ENCODE results near the gene KNOP1.
"Not testable (repeated sequence)": the region's sequence is repeated elsewhere in the genome, so short reads cannot be mapped to it uniquely, and the experiment has no call there.

Gene KNOP1

DNA sequence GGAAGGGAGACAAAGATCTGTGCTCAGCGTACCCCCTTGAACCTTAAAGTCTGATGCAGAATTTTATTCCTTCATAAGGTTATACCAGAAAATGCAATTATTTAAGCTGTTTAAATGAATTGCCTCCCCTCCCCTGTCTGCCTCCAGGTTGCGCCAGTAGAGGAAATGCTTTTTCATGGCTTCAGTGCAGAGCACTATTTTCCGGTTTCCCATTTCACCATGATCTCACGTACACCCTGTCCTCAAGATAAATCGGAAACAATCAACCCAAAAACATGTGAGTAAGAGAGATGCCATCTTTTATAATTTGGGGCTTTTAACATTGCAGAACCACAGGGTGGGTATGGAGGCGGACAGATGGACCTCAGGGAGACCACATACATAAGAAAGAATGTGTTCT lies 15.5 kb upstream of the KNOP1 start:
- no peak overlapping the region for H3K27ac ChIP-seq
- no peak for DNase-seq (ENCODE audit: low spot score)
- TF ChIP-seq, protein P1, sequence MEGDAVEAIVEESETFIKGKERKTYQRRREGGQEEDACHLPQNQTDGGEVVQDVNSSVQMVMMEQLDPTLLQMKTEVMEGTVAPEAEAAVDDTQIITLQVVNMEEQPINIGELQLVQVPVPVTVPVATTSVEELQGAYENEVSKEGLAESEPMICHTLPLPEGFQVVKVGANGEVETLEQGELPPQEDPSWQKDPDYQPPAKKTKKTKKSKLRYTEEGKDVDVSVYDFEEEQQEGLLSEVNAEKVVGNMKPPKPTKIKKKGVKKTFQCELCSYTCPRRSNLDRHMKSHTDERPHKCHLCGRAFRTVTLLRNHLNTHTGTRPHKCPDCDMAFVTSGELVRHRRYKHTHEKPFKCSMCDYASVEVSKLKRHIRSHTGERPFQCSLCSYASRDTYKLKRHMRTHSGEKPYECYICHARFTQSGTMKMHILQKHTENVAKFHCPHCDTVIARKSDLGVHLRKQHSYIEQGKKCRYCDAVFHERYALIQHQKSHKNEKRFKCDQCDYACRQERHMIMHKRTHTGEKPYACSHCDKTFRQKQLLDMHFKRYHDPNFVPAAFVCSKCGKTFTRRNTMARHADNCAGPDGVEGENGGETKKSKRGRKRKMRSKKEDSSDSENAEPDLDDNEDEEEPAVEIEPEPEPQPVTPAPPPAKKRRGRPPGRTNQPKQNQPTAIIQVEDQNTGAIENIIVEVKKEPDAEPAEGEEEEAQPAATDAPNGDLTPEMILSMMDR (conservative IDR thresholded peaks at IDR 0.05; ENCODE audit: low read depth): no peak
- ChIA-PET POLR2A (ENCODE audit: low non-redundant PET) (no interaction called here), CTCF (no interaction called here)

DNA sequence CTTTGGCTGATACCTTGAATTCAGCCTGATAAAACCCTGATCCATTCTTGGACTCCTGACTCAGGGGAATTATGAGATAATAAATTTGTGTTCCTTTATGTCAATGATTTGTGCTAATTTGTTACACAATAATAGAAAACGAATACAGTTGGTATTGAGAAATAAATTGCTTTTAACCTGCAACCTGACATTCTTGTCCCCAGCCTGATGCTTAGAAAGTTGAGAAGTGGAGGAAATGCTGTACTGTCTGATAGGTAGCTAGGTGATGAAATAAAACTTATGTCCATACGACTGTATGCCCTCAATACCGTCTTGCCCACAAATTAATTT lies 10.6 kb upstream of the KNOP1 start:
- TF ChIP-seq, protein P1 (conservative IDR thresholded peaks at IDR 0.05; ENCODE audit: low read depth): no peak
- H3K27ac ChIP-seq: no peak overlapping the region
- ChIA-PET CTCF (no interaction called here), POLR2A (ENCODE audit: low non-redundant PET) (interaction anchor here (0.6 kb wide), 1 partner anchor 11 kb away, joined by 3 read pairs; no protein-coding TSS in a partner anchor)
- DNase-seq (ENCODE audit: low spot score): no peak

DNA sequence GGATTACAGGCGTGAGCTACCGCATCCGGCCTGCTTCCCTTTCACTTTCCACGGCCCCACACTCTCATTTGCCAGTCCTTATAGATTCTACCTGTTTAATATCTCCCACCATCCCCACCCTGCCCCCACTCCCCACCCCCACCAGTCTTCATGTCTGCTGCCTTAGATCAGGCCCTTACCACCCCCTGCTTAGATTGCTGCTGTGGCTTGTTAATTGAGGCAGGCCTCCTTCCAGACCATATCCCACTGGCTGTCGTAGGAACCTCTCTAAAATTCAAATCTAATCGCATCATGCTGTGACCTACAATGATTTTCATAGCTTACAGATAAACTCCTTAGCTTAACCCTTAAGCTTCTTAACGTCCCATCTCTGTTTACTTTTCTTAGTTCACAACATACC lies 5.0 kb upstream of the KNOP1 start:
- no peak for DNase-seq (ENCODE audit: low spot score)
- POLR2A ChIA-PET (ENCODE audit: low non-redundant PET): no interaction called here
- CTCF ChIA-PET: no interaction called here
- TF ChIP-seq, protein P1 (conservative IDR thresholded peaks at IDR 0.05; ENCODE audit: low read depth): no peak
- no peak overlapping the region for H3K27ac ChIP-seq

DNA sequence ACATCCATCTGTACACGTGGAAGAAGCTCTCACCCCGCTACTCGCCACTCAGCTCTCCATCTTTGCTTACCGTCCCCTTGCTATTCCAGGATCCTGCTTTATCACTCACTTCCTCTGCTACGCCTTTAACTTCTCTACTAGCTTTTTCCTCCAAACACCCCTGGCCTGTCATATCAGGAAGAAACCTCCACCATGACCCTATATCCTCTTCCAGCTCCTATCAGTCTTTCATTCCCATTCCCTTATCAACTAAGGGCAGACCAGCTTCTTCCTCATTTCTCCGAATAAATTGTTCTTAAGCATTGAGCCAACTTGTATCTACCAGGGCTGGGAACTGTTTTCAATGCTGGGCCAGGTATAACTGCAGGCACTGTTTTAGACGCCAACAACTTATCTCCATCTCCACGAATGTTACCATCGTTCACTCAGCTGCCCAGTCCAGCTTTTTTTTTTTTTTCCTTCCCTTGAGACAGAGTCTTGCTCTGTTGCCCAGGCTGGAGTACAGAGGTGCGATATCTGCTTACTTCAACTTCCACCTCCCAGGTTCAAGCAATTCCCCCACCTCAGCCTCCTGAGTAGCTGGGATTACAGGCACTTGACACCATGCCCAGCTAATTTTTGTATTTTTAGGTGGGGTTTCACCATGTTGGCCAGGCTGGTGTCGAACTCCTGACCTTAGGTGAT lies 4.4 kb upstream of the KNOP1 start:
- H3K27ac ChIP-seq: no peak overlapping the region
- ChIA-PET CTCF (no interaction called here), POLR2A (ENCODE audit: low non-redundant PET) (no interaction called here)
- no peak for DNase-seq (ENCODE audit: low spot score)
- TF ChIP-seq, protein P1 (conservative IDR thresholded peaks at IDR 0.05; ENCODE audit: low read depth): no peak

DNA sequence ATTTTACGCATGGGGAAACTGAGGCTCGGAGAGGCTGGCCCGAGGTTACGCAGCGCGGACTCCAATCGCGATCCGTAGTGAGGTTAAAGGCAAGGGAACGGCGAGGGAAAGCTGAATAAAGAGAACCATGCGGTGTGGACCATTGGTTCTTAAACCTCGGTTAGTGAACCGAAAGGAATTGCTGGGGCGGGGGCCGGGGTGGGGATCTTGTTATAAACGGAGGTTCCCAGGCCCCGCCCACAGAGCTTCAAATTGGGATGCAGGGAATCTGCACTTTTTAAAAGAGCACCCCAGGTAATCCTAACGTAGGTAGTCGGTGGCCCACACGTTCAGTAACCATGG lies 568 bp upstream of the KNOP1 start:
- peak; percentile 30 for DNase-seq (ENCODE audit: low spot score)
- ChIA-PET CTCF (no interaction called here), POLR2A (ENCODE audit: low non-redundant PET) (no interaction called here)
- H3K27ac ChIP-seq: peak overlapping the region; percentile 91
- TF ChIP-seq, protein P1 (conservative IDR thresholded peaks at IDR 0.05; ENCODE audit: low read depth): no peak

DNA sequence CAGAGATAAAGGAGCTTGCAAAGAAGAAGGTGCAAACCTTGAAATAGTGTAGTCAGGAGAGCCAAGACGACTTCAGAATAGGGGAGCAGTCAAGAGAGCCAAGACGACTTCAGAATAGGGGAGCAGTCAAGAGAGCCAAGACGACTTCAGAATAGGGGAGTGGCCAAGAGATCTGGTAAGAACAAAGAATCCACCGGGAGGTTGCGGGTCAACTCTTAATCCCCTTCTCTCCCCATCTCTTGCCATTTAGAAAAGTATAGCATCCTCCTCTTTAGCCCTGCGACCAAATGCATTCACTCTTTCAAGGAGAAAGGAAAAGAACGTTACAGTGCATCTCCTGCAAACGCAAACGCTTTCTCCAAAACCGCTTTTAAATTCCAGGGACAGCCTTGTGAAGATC lies 713 bp downstream of the KNOP1 start:
- TF ChIP-seq, protein P1 (conservative IDR thresholded peaks at IDR 0.05; ENCODE audit: low read depth): no peak
- ChIA-PET POLR2A (ENCODE audit: low non-redundant PET) (interaction anchor here (0.6 kb wide), 1 partner anchor 11 kb away, joined by 3 read pairs; no protein-coding TSS in a partner anchor), CTCF (no interaction called here)
- peak overlapping the region; percentile 91 for H3K27ac ChIP-seq
- DNase-seq (ENCODE audit: low spot score): no peak

DNA sequence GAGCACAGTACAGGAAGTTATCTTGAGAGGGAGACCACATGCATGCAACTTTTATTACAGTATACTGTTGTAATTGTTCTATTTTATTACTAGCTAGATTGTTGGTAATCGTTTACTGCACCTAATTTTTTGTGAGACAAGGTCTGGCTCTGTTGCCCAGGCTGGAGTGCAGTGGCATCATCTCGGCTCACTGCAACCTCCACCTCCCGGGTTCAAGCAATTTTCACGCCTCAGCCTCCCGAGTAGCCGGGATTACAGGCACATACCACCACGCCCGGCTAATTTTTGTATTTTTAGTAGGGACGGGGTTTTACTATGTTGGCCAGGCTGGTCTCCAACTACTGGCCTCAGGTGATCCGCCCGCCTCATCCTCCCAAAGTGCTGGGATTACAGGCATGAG lies 1.3 kb downstream of the KNOP1 start:
- CTCF ChIA-PET; DNase-seq (ENCODE audit: low spot score); POLR2A ChIA-PET (ENCODE audit: low non-redundant PET): not testable (repeated sequence)
- peak overlapping the region; percentile 91 for H3K27ac ChIP-seq
